HEK293 (cell line): ENCODE data around the gene LAMA2.

ENCODE experiments used
- CTCF ChIA-PET: fragments of 350-600 bp; formaldehyde crosslinking; extraction: SDS; loops from one replicate; lab custom pipeline; 2021; ENCODE audit warnings: antibody characterized with exemption; lab: Yijun Ruan, JAX
- POLR2A ChIA-PET: fragments of 300-600 bp; formaldehyde crosslinking; extraction: SDS; loops from one replicate; lab custom pipeline; 2020; ENCODE audit warnings: antibody characterized with exemption, inconsistent platforms; lab: Yijun Ruan, JAX
- H3K27ac ChIP-seq: fragments of 200-500 bp; sonication (Bioruptor generic); 2 replicates; pipeline ENCODE4 v1.5.1; 2014; ENCODE audit warnings: low read depth, low read length, control low read depth, inconsistent platforms; ENCODE audit errors: extremely low read depth
- H3K36me3 ChIP-seq, 2 experiments: fragments of 200-500 bp in 1 of 2; sonication (Bioruptor generic) in 1 of 2; 1 replicate in 1 of 2; 2 replicates in 1 of 2; pipeline ENCODE4 v1.5.1; 2014 to 2017; ENCODE audit warnings: inconsistent platforms in 2 of 2, low read length in 2 of 2; ENCODE audit not compliant: control insufficient read depth in 2 of 2, insufficient read depth in 1 of 2
- H3K4me1 ChIP-seq: fragments of 200-500 bp; sonication (Bioruptor generic); 2 replicates; pipeline ENCODE4 v1.5.1; 2014; ENCODE audit warnings: mild to moderate bottlenecking, low read length, inconsistent platforms; ENCODE audit not compliant: control insufficient read depth, insufficient read depth
- H3K4me3 ChIP-seq: 2 replicates; pipeline ENCODE4 v1.5.1; 2011; ENCODE audit warnings: low read depth, mild to moderate bottlenecking, control low read depth, low read length, moderate library complexity
- H3K9me3 ChIP-seq: fragments of 200-500 bp; sonication (Bioruptor generic); 2 replicates; pipeline ENCODE4 v1.5.1; 2014; ENCODE audit warnings: low read depth, low read length, inconsistent platforms; ENCODE audit not compliant: control insufficient read depth, insufficient read depth
- MYNN ChIP-seq: fragments of 450-650 bp; formaldehyde crosslinking; IDR thresholded peaks from 2 replicates; pipeline ENCODE4 v1.5.1; 2016; ENCODE audit warnings: missing biosample characterization, missing genetic modification characterization, borderline replicate concordance
- SCRT1 ChIP-seq: fragments of 450-650 bp; formaldehyde crosslinking; IDR thresholded peaks from 2 replicates; pipeline ENCODE4 v1.5.1; 2016; ENCODE audit warnings: missing biosample characterization, missing genetic modification characterization, borderline replicate concordance
- SCRT2 ChIP-seq: fragments of 450-650 bp; formaldehyde crosslinking; IDR thresholded peaks from 2 replicates; pipeline ENCODE4 v1.5.1; 2016; ENCODE audit warnings: missing biosample characterization, missing genetic modification characterization
- SP7 ChIP-seq: fragments of 450-650 bp; formaldehyde crosslinking; IDR thresholded peaks from 2 replicates; pipeline ENCODE4 v1.5.1; 2016; ENCODE audit warnings: missing biosample characterization, missing genetic modification characterization
- ZBTB1 ChIP-seq: fragments of 450-650 bp; formaldehyde crosslinking; IDR thresholded peaks from 2 replicates; pipeline ENCODE4 v1.5.1; 2016; ENCODE audit warnings: missing biosample characterization, missing genetic modification characterization
- ZBTB21 ChIP-seq: fragments of 450-650 bp; formaldehyde crosslinking; IDR thresholded peaks from 2 replicates; pipeline ENCODE4 v1.5.1; 2017; ENCODE audit warnings: missing biosample characterization, missing genetic modification characterization
- ZFP69B ChIP-seq: fragments of 450-650 bp; formaldehyde crosslinking; IDR thresholded peaks from 2 replicates; pipeline ENCODE4 v1.5.1; 2016; ENCODE audit warnings: missing biosample characterization, missing genetic modification characterization
- ZNF146 ChIP-seq: fragments of 450-650 bp; formaldehyde crosslinking; IDR thresholded peaks from 2 replicates; pipeline ENCODE4 v1.5.1; 2016; ENCODE audit warnings: missing biosample characterization, missing genetic modification characterization
- ZNF274 ChIP-seq, 2 experiments: fragments of 200-500 bp in 1 of 2; fragments of 450-650 bp in 1 of 2; sonication (Bioruptor generic) in 1 of 2; formaldehyde crosslinking in 1 of 2; IDR thresholded peaks; 2 replicates each; pipeline versions ENCODE4 v1.5.1 to v1.6.1; 2014 to 2016; ENCODE audit warnings: borderline replicate concordance in 1 of 2, inconsistent platforms in 1 of 2, low read length in 1 of 2, missing biosample characterization in 1 of 2, missing genetic modification characterization in 1 of 2
- ZNF423 ChIP-seq: fragments of 450-650 bp; formaldehyde crosslinking; IDR thresholded peaks from 2 replicates; pipeline ENCODE4 v1.5.1; 2016; ENCODE audit warnings: missing biosample characterization, missing genetic modification characterization
- ZNF514 ChIP-seq: fragments of 450-650 bp; formaldehyde crosslinking; IDR thresholded peaks from 2 replicates; pipeline ENCODE4 v1.5.1; 2016; ENCODE audit warnings: missing biosample characterization, missing genetic modification characterization
- ZNF518A ChIP-seq: fragments of 450-650 bp; formaldehyde crosslinking; conservative IDR thresholded peaks from 2 replicates; pipeline ENCODE4 v1.5.1; 2016; ENCODE audit warnings: low read depth, missing biosample characterization, missing genetic modification characterization
- ZNF544 ChIP-seq: fragments of 450-650 bp; formaldehyde crosslinking; IDR thresholded peaks from 2 replicates; pipeline ENCODE4 v1.5.0; 2017; ENCODE audit warnings: missing biosample characterization, missing genetic modification characterization
- ZNF558 ChIP-seq: fragments of 450-650 bp; formaldehyde crosslinking; IDR thresholded peaks from 2 replicates; pipeline ENCODE4 v1.5.1; 2016; ENCODE audit warnings: missing biosample characterization, missing genetic modification characterization
- ZNF639 ChIP-seq: fragments of 450-650 bp; formaldehyde crosslinking; IDR thresholded peaks from 2 replicates; pipeline ENCODE4 v1.5.1; 2016; ENCODE audit warnings: missing biosample characterization, missing genetic modification characterization
- ZNF664 ChIP-seq: fragments of 450-650 bp; formaldehyde crosslinking; IDR thresholded peaks from 2 replicates; pipeline ENCODE4 v1.5.1; 2016; ENCODE audit warnings: missing biosample characterization, missing genetic modification characterization
- ZNF692 ChIP-seq: fragments of 450-650 bp; formaldehyde crosslinking; IDR thresholded peaks from 2 replicates; pipeline ENCODE4 v1.5.1; 2016; ENCODE audit warnings: missing biosample characterization, missing genetic modification characterization
- ZNF701 ChIP-seq: fragments of 450-650 bp; formaldehyde crosslinking; IDR thresholded peaks from 2 replicates; pipeline ENCODE4 v1.5.1; 2016; ENCODE audit warnings: missing biosample characterization, missing genetic modification characterization
- ZNF837 ChIP-seq: fragments of 450-650 bp; formaldehyde crosslinking; IDR thresholded peaks from 2 replicates; pipeline ENCODE4 v1.5.1; 2016; ENCODE audit warnings: missing biosample characterization, missing genetic modification characterization

The LAMA2 gene

GRCh38 chr6:129534926-129535325, 652.0 kb downstream of the LAMA2 start:
- H3K36me3 ChIP-seq: no peaks in the 10 kb centered on the region
- TF ChIP-seq ZNF692 (tag by site-specific recombination): no peak
- TF ChIP-seq ZFP69B (tag by site-specific recombination): no peak
- TF ChIP-seq ZNF146 (tag by site-specific recombination): no peak
- no peak for TF ChIP-seq ZNF639
- TF ChIP-seq SCRT2 (tag by site-specific recombination): no peak
- no peak for TF ChIP-seq MYNN (tag by site-specific recombination)
- TF ChIP-seq ZNF837 (tag by site-specific recombination): no peak
- H3K4me1 ChIP-seq: peaks cover 3% of the 10 kb centered on the region; the same call in 1 of the 2 replicates
- no peak overlapping the region for H3K4me3 ChIP-seq
- no peak overlapping the region for H3K27ac ChIP-seq
- ChIA-PET POLR2A (no interaction called here), CTCF (interaction anchor here (0.5 to 1.3 kb wide), 4 partner anchors 30 to 68 kb away, joined by 3 to 6 read pairs (median 3); no protein-coding TSS in a partner anchor)
- H3K9me3 ChIP-seq: no peaks in the 10 kb centered on the region

GRCh38 chr6:129536271-129536670, 653.3 kb downstream of the LAMA2 start:
- POLR2A ChIA-PET: no interaction called here
- Histone ChIP-seq H3K27ac (no peak overlapping the region), H3K9me3 (no peaks in the 10 kb centered on the region), H3K36me3 (no peaks in the 10 kb centered on the region), H3K4me1 (peaks cover 3% of the 10 kb centered on the region; the same call in 1 of the 2 replicates), H3K4me3 (no peak overlapping the region)
- no peak for TF ChIP-seq ZNF514 (tag by site-specific recombination)
- no peak for TF ChIP-seq ZNF423 (tag by site-specific recombination)
- TF ChIP-seq ZBTB1 (tag by site-specific recombination): no peak
- TF ChIP-seq ZBTB21 (tag by site-specific recombination): no peak
- TF ChIP-seq SCRT2 (tag by site-specific recombination): no peak
- TF ChIP-seq ZNF664 (tag by site-specific recombination): no peak
- no peak for TF ChIP-seq ZNF701 (tag by site-specific recombination)
- no peak for TF ChIP-seq ZNF544
- no peak for TF ChIP-seq SP7 (tag by site-specific recombination)
- no peak for TF ChIP-seq ZNF274 (IDR thresholded peaks at IDR 0.05; ENCODE audit: low read length)
- no peak for TF ChIP-seq ZNF274 (tag by site-specific recombination; IDR thresholded peaks at IDR 0.05; ENCODE audit: borderline replicate concordance)
- TF ChIP-seq ZNF558: no peak
- CTCF ChIA-PET: interaction anchor here (0.7 to 1.3 kb wide), 3 partner anchors 10 to 62 kb away, joined by 3 to 4 read pairs (median 4); no protein-coding TSS in a partner anchor

GRCh38 chr6:129539032-129539431, 656.1 kb downstream of the LAMA2 start:
- H3K4me3 ChIP-seq: no peak overlapping the region
- H3K36me3 ChIP-seq: no peaks in the 10 kb centered on the region
- no peaks in the 10 kb centered on the region for H3K9me3 ChIP-seq
- ChIA-PET CTCF (interaction anchor here (0.6 kb wide), 1 partner anchor 230 kb away, joined by 3 read pairs; no protein-coding TSS in a partner anchor), POLR2A (no interaction called here)
- peaks cover 3% of the 10 kb centered on the region; the same call in 1 of the 2 replicates for H3K4me1 ChIP-seq
- TF ChIP-seq SCRT2 (tag by site-specific recombination) (0 out of 2 replicates have a peak, but pooled peaks have one; percentile 43), SCRT1 (tag by site-specific recombination) (peak; percentile 58; the same call in 1 of the 2 replicates), ZNF518A (no peak)
- H3K27ac ChIP-seq: no peak overlapping the region
